Activated CD8-positive, alpha-beta memory T cell treated with anti-CD3 and anti-CD28 coated beads, Interleukin-2, amount 50 U/mL, for 48 hours (primary cell): Measurements from ENCODE around the gene GABPA.

Experiments used
- DNase-seq: peaks from one replicate; pipeline ENCODE4 v3.0.0-alpha.2; 2020

Gene GABPA

GRCh38 chr21:25813917-25814316, 79.1 kb downstream of the GABPA start:
- no peak for DNase-seq

- no peak for DNase-seq
Observed at GRCh38 chr21:25818121-25818520, 83.3 kb downstream of the GABPA start.

- no peak for DNase-seq
Observed at GRCh38 chr21:25818551-25818950, 83.8 kb downstream of the GABPA start.
